NCI-H446 (cell line): ENCODE measurements around the gene DGKD.

Source experiments
- DNase-seq, 2 experiments: peaks; one replicate each; lab custom pipeline; 2025; lab: John Stamatoyannopoulos, UW

DGKD gene

DNA sequence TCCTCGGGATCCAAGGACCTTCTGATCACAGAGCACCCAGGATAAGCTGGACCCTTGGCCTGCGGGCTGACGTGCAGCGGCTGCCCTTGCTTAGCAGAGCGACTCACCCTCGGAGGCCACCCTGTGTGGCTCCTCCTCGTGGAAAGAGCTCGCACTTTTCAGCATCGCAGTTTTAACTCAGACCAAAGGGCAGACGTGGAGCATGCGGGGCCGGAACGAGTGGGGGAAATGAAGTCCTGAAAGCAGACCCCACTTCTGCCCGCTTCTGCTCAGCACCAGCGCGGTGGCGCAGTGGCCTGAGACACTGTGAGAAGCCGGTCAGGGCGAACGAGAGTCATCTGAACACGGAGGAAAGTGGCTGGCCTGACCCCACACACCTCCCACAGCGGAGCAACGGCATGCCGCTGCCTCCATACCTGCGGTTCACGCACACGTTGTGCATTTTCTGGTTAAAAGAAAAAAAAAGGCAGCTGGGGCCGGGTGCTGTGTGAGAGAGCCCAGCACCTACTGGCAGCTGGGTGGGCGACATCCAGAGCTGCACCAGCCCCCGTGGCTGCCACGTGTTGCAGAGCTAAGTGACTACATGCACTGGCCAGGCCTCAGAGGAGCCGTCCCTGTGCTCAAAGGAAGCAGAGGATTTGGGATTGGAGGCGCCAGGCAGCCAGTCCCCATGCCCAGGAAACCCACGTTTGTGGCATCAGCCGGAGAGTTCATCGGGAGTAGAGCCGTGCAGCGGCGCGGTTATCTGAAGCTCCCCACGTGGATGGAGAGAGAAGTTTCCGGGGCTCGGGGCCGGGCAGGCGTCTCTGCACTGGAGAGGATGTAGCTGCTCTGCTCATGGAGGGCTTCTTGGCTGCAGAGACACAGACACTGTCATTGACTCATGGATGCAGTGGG lies 122.6 kb downstream of the DGKD start:
- DNase-seq = no peak

DNA sequence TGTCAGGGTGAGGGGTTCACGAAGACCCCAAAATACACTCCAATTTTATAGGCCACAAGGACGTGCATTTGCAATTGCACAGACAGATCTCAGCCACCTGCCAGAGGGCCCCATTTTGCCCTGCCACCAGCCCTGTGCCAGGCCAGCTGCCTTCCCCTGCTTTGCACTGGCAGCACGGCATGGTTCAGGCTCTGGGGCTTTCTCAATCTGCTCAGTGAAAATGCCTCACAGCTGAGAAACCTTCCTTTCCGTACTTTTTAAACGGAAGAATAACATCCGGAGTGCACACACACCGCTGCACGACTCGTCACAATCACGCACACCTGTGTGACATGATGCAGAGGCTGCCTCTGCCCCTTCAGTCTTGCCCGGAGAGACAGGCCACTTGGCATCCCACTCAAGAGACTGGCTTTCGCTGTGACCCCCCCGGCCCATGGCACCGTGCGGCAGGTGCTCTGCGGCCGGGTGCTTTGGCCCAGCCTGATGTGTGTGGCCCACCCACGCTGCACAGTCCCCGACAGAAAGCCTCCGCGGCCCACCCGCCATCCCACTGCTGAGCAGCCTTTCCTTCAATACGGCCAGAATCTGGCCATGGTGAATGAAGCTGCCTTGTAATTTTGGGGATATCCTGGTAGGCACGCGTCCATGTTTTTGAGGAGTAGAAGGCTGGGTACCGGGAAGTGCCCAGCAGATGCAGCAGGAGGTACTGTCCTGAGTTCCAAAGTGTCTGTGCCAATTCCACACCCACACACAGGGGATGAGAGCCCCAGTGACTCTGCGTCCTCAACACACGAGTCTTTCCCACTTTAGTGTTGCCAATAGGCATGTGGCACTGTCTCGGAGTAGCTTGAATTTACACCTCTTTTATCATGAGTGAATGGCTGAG lies 123.5 kb downstream of the DGKD start:
- no peak for DNase-seq

DNA sequence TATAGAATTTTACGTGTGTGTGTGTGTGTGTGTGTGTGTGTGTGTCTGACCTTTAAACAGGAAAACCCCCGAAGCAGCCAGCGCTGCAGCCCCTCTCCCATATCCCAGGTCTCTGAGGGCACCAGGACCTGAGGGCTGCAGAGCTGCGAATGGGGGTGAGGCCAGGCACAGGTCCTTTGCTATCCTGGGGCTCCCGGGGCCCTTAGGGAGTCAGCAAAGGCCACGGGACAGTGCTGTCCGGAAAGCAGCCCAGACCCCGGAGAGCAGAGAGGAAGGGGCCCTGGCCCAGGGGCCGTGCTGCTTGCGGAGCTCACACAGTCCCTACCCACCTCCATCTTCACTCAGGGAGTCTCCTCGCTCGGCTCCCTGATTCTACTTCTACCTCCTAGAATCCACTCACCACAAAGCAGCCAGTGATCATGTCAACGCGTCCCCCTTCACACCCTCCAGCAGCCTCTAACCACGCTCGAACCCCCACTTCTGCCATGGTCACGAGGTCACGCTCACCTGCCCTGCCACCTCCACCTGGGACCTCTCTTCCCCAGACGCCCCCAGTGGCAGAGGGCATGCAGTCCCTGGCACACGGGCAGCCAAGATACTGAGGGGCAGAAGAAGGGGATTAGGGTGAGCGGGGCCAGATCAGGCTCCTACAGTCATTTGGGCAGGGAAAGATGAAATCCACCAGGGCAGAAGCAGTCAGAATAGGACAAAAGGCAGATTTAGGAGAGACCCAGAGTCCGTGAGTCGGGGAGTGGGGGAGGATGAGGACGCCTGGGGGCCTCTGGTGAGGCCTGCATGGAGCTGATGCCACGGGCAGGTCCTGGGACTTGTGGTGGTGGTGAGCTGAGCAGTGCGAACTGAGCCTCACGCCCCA lies 125.6 kb downstream of the DGKD start:
- no peak for DNase-seq

DNA sequence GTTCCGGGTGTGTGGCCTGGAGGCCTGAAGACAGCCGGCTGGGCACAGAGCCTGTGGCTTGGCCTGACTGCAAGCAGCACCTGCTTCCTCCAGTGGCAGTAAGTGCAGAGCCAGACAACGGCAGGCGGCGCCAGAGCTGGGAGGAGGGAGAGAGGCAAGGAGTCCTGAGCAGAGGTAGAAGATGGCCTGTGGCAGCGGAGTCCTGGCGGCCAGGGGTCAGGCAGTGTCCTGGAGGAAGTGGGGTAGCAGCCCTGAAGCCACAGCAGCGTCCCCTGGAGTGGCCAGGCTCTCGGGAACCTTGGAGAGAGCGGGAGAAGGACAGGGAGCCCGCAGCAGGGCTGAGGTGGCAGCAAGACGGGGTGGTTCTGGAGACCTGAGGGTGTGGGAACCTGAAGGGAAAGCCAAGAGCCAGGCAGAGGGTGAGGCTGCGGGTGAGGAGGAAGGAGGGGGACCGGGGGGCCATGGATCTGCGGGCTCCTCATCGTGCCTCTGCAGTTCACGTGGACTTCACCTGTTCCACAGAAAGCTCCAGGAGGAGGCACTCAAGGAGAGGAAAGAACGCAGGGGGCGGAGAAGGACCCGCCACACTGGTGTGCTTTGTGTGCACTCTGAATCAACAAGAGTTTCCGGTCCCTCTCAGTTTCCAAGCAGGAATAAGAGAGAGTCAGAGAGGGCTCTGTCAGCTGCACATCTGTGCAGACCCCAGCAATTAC lies 126.4 kb downstream of the DGKD start:
- peak in 1 of 2 experiments; percentile 31 for DNase-seq

DNA sequence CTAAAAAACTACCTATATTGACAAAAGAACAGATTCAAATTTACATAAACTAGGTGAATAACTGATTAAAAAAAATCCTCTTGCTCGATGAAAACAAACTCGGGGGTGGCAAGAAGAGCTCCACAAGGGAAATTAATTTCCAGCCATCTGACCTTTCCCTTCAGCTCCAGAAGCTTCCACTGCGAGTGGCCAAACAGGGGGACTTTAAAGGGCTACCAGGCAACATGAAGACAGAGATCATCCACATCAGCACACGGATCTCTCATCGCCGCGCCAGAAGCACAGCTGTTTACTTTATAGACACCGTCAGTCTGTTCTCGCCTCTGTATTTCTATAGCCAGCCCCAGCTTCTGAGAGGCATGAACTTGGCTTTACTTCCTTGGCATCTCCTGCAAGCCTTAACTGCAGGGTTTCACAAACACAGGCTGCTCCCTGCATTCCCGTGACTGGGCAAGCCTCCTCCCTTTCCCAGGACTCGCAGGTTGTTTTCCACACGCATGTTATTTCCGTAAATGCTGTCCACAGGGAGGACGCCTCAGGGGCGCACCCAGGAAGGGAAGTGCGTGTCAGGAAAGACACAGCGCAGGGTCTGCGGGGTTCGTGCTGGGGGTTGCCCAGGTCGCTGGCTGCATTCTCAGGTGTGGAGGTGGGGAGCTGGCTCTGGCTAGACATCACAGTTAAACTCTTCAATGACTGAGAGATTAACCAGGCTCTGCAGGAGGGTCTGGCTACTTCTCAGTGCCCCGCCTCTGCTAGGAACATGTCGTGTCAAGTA lies 127.3 kb downstream of the DGKD start:
- peak in 1 of 2 experiments; percentile 48 for DNase-seq

DNA sequence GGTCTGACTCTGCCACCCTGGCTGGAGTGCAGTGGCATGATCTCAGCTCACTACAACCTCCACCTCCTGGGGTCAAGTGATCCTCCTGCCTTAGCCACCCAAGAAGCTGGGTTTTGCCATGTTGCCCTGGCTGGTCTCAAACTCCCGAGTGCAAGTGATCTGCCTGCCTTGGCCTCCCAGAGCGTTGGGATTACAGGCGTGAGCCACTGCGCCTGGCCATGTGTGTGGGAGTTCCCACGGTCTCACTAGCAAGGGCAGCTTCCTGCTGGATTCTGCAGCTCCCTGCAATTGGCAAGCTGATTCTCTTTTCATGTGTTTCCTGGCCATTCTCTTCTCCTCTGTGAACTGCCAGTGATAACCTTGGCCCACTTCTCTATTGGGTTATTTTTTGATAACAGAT lies 128.3 kb downstream of the DGKD start:
- no peak for DNase-seq

DNA sequence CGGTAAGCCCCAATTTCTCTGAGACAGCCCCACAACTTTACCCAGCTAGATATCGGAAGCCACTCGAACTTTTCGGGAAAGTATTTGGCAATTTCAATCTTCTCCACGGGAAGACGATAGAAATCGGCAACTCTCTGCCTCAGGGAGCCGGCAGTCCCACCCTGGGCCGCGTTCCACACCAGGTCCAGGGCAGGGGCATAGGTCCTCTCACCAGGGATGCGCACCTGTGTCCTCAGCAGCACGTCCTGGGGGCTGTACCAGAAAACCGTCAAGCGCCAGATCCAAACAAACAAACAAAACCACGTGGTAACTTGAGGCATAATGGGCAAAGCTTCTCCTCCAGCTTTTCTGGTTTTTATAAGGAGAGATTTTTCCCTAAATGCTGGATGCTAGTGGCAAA lies 131.4 kb downstream of the DGKD start:
- no peak for DNase-seq

DNA sequence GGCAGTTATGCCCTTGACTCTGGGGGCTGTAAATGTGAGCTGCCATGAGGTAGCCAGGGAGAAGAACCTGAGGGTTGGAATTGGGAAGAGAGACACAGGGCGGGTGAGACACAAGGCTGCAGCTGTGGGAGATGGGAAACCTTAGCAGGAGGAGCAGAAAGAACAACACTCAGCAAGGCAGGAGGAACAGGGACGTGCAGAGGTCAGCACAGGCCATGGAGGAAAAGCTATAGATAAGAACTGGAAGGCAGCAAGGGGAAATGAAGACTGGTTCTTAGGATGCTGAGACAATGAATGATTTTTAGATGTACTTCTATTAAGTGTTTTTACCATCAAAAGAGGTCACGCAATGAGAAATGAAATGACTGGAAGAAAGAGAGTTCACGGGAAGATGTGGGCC lies 132.1 kb downstream of the DGKD start:
- no peak for DNase-seq

DNA sequence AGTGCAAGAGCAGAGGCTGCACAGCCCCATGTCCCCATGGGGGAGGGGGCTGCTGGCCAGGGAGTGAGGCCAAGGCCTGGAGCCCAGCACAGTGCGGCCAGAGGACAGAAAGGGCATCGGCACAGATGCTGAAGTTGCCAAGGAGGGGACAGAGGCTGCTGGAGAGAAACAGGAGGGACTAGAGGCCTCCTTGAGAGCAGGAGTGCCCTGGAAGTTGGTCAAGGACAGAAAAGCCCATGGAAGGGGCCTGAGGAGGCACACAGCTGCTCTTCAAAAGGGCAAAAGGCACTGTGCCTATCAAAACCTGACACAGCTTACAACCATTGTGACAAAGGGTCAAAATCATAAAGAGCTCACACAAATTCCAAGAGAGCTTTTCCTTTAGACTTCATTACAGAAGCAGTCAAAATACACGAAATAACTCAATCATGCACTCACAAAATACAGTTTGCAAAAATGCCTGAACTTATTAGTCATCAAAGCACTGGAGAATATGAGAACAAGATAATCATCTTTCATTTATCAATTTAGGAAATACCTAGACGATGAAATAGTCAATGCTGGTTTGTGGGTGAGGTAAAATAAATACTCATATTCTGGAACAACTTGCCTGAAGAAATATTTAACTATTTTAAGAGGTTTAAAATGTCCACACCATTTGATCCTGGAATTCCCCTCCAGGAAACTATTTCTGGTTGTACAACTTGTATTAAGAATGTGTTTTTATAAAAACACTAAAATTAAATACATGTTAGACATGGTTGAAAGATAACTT lies 132.7 kb downstream of the DGKD start:
- no peak for DNase-seq

DNA sequence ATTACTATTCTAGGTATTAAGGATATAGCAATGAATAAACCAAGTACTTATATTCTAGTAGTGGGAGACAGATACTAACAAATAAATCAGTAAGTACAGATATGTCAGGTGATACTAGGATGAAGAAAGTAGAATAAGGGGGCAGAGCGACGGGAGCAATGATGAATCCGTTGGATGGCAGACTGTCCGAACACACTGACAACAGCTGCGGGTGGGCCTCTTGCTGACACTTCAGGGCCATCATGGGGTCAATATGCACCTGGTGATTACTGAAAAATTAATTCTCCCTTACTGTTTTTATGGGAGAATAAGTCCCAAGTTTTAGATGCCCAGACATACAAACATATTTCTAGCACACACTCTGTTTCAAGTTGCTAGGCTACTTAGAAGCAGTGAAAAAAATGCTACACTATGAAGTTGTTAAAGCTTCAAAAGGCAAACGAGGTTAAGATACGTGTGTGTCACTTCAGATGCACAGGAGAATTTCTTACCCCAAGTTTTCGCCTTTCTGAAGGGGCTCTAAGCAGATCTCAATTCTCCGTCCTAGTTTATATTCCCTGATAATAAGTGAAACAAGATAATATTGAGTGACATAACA lies 133.6 kb downstream of the DGKD start:
- no peak for DNase-seq

DNA sequence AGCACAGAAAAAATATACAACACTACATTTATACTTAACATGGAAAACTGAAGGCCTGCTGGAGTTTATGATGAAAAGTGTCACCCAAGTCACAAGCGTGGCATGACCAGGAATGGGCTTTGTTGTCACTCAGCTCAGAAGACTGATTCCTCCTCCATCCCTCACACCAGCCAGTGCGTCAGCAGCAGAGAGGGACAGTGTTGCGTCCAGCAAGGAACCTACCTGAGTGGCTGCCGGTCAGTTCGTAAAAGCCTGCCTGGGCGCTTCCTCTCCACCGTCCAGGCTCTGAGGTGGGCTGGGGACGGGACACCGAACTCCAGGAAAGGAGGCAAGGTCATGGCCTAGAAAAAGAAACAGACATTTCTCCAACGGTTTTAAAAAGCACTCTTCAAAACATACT lies 134.8 kb downstream of the DGKD start:
- no peak for DNase-seq

DNA sequence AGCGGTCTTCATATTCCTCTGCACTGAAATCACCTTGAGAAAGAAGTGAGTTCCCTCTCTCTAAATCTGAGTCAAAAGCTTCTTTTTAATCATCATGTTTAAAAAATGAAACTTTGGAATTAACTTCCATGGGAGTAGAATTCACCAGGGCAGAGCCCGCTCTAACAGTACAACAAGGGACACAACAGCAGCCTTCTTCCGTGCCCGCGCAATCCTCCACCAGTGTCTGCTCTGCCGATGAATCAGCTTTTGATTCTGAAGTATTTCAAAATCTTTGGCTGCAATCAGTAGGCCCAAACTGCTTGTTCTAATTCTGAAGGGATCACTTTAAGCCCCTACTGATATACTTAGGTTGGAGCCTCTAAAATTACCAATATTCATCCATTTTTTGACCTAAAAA lies 135.4 kb downstream of the DGKD start:
- DNase-seq = no peak

DNA sequence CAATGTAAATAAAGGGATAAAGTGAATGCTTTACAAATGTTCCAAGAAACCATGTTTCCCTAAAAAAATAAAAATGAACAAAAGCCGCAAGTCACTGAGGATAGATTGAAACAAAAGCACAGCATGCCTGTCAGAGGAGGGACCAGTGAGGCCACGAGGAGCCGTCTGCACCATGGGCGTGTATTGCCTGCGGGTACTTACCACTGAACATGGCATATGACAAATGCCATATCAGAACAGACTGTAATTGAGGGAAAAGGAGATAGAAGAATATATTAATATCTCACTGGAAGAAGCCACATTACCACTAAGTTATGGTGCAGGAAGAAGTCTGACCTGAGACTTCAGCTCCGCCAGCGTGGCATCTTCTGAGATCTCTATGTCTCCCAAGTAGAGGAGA lies 136.5 kb downstream of the DGKD start:
- no peak for DNase-seq

DNA sequence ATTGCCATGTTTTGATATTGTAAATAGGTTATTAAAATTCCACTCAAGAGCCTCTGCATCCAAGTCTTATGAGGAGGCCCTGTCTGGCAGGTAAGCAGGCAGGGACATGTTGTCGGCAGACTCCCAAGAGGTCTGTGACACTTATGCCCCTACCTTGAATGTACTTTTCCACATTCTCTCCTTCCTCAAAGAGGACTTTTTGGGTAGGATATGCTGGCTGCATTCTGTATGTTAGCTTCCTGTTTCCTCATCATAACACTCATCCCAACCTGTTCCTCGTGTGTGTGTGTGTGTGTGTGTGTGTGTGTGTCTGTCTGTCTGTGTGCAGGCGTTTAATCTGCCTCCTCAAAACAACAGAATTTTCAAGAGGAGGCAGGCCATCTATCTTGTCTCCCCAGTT lies 137.0 kb downstream of the DGKD start:
- DNase-seq = no peak

DNA sequence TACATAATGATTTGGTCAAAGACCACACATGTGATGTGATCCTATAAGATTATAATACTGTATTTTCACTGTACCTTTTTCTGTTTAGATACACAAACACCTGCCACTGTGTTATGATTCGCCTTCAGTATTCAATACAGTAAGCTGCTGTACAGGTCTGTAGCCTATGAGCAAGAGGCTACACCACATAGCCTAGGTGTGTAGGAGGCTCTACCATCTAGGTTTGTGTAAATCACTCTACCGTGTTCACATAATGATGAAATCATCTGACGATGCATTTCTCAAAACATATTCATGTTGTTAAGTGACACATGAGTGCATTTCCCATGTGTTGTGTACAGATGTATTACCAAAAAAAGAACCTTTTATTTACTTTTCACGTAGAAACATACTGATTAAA lies 137.8 kb downstream of the DGKD start:
- no peak for DNase-seq

DNA sequence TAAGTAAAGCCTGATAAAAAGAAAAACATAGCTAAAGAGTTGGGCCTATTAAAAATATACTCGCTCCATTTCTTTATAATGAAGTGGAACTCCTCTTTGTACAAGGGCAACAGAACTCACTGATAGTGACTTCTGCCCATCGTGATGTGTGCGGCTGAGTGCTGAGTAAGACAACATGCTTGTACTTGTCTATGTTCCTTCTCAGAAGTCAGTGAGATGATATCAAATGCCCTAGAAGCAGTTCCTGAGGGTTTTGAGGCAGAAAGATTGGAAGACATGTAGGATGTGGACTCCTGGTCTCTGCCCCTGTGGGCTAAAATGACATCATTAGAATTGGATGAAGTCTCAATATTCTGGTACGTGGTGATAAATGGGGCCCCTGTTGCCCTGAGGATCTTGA lies 138.5 kb downstream of the DGKD start:
- DNase-seq = no peak

DNA sequence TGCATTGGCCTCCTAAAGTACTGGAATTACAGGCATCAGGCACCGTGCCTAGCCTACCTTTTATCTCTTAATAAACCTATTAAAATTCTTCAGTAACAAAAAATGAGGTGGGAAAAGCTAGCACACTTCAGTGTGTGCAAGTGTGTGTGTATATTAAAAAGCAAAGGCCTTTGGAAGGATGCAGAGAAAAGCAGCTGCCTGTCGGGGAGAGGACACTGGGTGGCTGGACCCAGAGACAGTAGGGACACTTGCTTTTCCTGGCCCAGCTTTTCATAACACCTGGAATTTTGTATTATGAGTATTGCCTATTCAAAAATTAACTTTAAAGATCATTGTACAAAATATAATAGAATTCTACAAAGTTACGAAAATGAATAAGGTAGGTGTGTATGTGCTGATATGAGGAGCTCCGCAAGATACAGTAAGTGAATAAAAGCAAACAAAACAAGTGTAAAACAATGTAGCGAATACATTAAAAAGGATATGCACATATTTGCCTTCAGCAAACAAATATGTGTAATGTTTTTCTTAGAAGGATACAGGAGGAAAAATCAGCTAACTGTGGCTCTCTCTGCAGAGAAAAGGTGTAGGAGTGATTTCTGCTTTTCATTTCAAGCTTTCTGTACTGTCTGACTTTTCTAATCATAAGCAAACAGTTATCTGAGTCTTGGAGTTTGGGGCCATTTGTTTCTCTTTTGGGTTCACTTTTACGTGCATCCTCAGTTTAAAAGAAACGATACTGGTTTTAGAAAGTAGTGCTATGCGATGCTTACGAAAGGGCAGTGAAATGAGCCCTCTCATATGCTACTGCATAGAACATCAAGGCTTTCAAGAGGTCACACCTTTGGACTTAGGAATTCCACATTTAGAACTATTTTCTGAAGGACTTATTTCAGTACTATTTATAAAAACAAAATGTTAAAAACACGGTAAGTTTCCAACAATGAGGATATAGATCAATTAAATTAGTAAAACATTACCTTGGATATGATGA lies 141.5 kb downstream of the DGKD start:
- no peak for DNase-seq

DNA sequence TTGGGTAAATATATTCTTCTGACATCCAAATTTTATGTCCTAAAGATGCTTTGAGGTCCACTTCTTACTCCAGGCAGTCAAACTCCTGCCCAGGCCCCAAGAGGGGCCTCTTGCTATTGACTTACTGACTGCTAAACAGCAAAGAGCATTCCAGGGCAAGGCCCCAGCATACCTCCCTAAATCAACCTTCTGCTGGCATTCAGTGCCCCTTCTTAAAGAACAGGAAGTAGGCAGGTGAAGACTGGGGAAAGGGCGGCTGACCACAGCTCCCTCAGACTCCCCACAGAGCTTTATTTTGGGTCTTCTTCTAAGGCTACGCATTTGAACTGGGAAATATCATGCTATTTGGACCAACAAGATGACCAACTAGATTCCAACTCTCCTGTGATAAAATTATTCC lies 143.4 kb downstream of the DGKD start:
- DNase-seq = no peak
